GM18508 (cell line): ENCODE measurements around the gene ZNF592.
"Not testable (repeated sequence)": the region's sequence is repeated elsewhere in the genome, so short reads cannot be mapped to it uniquely, and the experiment has no call there.

ENCODE experiments used
- ATAC-seq: cut with Tn5 transposase; IDR thresholded peaks from one replicate; pipeline ENCODE4 v1.9.1; 2021; ENCODE audit warnings: moderate number of reproducible peaks; ENCODE audit not compliant: insufficient read depth, unreplicated experiment

Gene ZNF592

DNA sequence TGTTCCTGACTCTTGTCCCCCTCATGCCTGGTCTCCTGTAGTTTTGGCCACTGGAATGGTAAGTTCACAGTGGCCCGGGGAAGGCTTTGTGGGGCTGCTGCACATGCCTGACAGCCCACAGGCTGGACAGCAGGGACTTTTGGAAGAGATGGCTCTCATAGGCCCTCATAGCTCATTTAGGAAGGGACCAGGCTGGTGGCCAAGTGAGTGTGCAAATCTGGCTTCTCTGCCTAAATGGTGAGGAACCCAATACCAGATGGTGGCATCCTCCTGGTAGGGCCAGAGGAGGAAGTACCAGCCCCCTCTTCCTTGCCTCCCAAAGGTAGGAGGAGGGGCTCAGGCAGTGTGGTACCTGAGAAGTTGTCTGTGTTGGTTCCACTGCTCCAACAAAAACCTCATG is 94.4 kb downstream of the ZNF592 start:
- ATAC-seq: no peak

DNA sequence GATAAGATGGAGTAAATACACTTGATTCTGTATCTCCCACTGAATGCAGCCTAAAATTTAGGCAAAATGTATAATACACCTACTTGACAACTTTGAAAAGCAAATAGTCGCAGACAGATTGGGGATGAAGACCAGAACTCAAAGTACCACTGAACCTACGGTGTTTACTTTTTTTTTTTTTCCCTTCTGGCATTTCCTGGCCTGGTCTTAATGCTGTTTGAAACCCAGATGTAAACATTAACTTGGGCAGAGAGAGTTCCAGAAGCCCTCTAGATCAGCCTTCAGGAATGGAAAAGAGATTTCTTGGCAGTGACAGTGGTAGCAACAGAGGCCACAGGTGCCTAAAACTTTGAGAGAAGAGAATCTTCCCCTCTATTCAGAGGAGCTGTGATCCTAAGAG is 96.6 kb downstream of the ZNF592 start:
- no peak for ATAC-seq

DNA sequence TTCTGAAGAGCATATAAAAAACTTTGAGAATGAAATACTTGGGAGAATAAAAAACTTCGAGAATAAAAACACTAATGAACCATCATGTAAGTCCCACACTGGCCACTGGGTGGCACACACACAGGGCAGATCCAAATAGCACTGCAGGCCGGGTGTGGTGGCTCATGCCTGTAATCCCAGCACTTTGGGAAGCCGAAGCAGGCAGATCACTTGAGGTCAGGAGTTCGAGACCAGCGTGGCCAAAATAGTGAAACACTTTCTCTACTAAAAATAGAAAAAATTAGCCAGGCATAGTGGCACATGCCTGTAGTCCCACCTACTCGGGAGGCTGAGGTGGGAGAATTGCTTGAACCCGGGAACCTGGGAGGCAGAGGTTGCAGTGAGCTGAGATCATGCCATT is 97.2 kb downstream of the ZNF592 start:
- not testable (repeated sequence) for ATAC-seq

DNA sequence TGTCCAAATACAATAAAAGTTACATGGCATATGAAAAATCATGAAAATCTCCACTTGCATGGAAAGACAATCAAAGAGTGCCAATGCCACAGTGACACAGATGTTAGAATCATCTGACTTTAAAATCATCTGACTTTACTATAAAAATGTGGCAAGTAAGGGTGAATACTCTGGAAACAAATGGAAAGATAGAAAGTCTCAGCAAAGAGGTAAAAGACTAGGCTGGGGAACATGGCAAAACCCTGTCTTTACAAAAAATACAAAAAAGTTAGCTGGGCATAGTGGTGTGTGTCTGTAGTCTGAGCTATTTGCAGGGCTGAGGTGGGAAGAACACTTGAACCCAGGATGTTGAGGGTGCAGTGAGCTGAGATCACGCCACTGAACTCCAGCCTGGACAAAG is 97.9 kb downstream of the ZNF592 start:
- no peak for ATAC-seq

DNA sequence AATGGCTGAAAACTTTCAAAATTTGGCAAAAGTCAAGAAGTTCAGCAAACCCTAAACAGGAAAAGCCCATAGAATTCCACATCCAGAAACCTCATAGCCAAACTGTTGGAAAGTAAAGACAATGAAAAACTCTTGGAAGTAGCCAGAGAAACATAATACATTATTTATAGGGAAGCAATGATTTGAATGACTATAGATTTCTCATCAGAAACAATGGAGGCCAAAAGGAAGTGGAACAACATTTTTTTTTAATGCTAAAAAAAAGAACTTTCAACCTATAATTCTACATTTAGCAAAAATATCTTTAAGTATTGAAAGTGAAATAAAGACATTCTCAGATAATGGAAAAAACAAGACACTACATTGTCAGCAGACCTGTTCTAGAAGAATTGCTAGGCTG is 99.0 kb downstream of the ZNF592 start:
- no peak for ATAC-seq

DNA sequence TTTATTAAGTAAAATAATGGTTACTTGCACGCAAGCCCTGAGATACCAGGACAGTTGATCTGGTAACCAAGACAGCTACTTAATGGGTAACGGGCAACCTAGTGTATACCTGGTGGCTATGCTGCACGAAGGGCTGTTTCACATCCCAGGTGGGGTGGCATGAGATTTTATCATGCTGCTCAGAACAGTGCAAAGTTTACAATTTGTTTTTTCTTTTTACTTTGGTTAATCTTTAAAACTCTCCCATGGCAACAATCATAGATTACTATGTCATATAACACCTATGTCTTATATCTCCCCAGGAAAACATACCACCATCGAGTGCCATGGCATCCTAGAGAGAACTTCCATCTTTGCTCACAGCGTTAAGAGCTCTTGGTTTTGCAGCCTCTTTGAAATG is 103.8 kb downstream of the ZNF592 start:
- no peak for ATAC-seq

DNA sequence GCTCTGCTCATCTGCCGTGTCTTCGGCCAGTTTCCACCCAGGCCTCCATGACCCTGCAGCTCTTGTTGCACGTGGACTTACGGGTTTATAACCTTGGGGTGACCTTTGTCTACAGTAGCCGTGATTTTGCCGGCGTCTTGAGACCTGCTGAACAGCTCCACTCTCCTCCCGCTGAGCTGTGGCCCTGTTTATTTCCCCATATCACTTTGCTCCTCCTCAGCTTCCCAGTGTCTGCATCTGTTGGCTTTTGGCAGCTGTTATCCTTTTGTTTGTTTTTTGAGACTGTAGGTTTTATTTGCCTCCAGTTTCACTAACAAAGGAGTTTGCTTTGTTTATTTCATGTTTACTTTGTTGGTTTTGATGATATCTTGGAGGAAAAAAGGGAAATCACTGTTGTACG is 106.7 kb downstream of the ZNF592 start:
- no peak for ATAC-seq

DNA sequence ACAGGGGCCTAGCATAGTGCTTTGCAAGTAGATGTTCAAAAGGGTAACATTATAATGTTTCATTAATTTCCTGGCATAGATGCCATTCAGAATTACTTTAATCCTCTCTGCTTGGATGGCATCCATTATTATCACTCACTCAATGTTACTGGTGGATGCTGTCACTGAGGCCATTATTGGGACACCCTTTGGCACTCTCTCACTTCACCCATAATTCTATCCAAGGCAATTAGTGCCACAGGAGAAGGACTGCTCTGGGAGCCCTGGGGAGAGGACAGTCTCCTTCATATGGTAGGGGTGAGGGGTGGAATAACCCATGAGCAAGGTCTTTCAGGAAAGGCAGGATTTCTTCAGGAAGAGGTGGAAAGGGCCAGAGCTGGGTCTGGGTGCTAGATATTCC is 107.4 kb downstream of the ZNF592 start:
- no peak for ATAC-seq
